Fibroblast of the aortic adventitia (primary cell): ENCODE measurements around the gene DRD2. TPM values are rescaled to one million over a fixed set of nuclear protein-coding genes. Genes with fewer than 3 reads are reported as not detected.

Experiments used
- DNase-seq: peaks from one replicate; pipeline ENCODE4 v3.0.0-alpha.2; 2010; ENCODE audit warnings: low read depth
- H3K4me3 ChIP-seq: 2 replicates; pipeline ENCODE4 v1.5.1; 2011; ENCODE audit warnings: low read depth, mild to moderate bottlenecking, control low read depth, low read length, moderate library complexity
- CTCF ChIP-seq: IDR thresholded peaks from 2 replicates; pipeline ENCODE4 v1.5.1; 2011; ENCODE audit warnings: mild to moderate bottlenecking, low read length, control low read depth, inconsistent platforms; ENCODE audit not compliant: insufficient read depth
- total RNA-seq: library from RNA; depleted of rRNA; stranded (reverse); fragments of >200 nt; gene quantifications from 2 replicates; pipeline ENCODE4 v1.2.3, GENCODE V29; 2012; ENCODE audit warnings: low replicate concordance

Gene DRD2
- total RNA-seq, 1 donor = not detected

- DNase-seq = no peak
- H3K4me3 ChIP-seq = no peak overlapping the region
- TF ChIP-seq CTCF = no peak
Measured at GRCh38 chr11:113440816-113441215, 34.4 kb downstream of the DRD2 start.

GRCh38 chr11:113436672-113437252, 38.4 kb downstream of the DRD2 start:
- no peak for TF ChIP-seq CTCF
- no peak overlapping the region for H3K4me3 ChIP-seq
- no peak for DNase-seq

- no peak overlapping the region for H3K4me3 ChIP-seq
- no peak for TF ChIP-seq CTCF
- no peak for DNase-seq
Measured at GRCh38 chr11:113435190-113435968, 39.8 kb downstream of the DRD2 start.

- DNase-seq = no peak
- no peak for TF ChIP-seq CTCF
- no peak overlapping the region for H3K4me3 ChIP-seq
Measured at GRCh38 chr11:113431746-113432145, 43.5 kb downstream of the DRD2 start.

GRCh38 chr11:113426686-113427085, 48.5 kb downstream of the DRD2 start:
- no peak for DNase-seq
- no peak for TF ChIP-seq CTCF
- H3K4me3 ChIP-seq = no peak overlapping the region

GRCh38 chr11:113420808-113421207, 54.4 kb downstream of the DRD2 start:
- DNase-seq = no peak
- TF ChIP-seq CTCF = no peak
- H3K4me3 ChIP-seq = no peak overlapping the region

GRCh38 chr11:113419454-113420003, 55.7 kb downstream of the DRD2 start:
- no peak for DNase-seq
- no peak for TF ChIP-seq CTCF
- H3K4me3 ChIP-seq = no peak overlapping the region
